Neural progenitor cell (in vitro differentiated cells): ENCODE measurements around the gene PARD3B. TPM values are rescaled to one million over a fixed set of nuclear protein-coding genes. Genes with fewer than 3 reads are reported as not detected.
A peak's percentile ranks its signal among the peaks of the same experiment; 100 is the strongest.

Experiments
- DNase-seq: peaks from one replicate; pipeline ENCODE4 v3.0.0-alpha.2; 2016; ENCODE audit warnings: low spot score
- H2AFZ ChIP-seq: fragments of 200-600 bp; sonication (generic); replicated peaks from 2 replicates; pipeline ENCODE4 v1.6.1; 2016; ENCODE audit warnings: antibody characterized with exemption
- H3F3A ChIP-seq: fragments of 200-600 bp; sonication (generic); 2 replicates; pipeline ENCODE4 v1.6.1; 2016; ENCODE audit warnings: antibody characterized with exemption, low read depth
- H3K27ac ChIP-seq: fragments of 200-600 bp; sonication (generic); 2 replicates; pipeline ENCODE4 v1.5.1; 2016; ENCODE audit warnings: mild to moderate bottlenecking
- H3K27me3 ChIP-seq: fragments of 200-600 bp; sonication (generic); 2 replicates; pipeline ENCODE4 v1.6.1; 2016; ENCODE audit warnings: mild to moderate bottlenecking, moderate library complexity
- H3K36me3 ChIP-seq: fragments of 200-600 bp; sonication (generic); 2 replicates; pipeline ENCODE4 v1.5.1; 2016
- H3K4me1 ChIP-seq: fragments of 200-600 bp; sonication (generic); 2 replicates; pipeline ENCODE4 v1.6.1; 2016; ENCODE audit warnings: mixed run types
- H3K4me2 ChIP-seq: fragments of 200-600 bp; sonication (generic); 2 replicates; pipeline ENCODE4 v1.6.1; 2016
- H3K4me3 ChIP-seq: fragments of 200-600 bp; sonication (generic); 2 replicates; pipeline ENCODE4 v1.5.1; 2016
- H3K79me2 ChIP-seq: fragments of 200-600 bp; sonication (generic); 2 replicates; pipeline ENCODE4 v1.6.1; 2016; ENCODE audit warnings: low read depth
- H3K9ac ChIP-seq: fragments of 200-600 bp; sonication (generic); 2 replicates; pipeline ENCODE4 v1.6.1; 2016
- H3K9me3 ChIP-seq: fragments of 200-600 bp; sonication (generic); 2 replicates; pipeline ENCODE4 v1.5.1; 2016; ENCODE audit warnings: low read depth
- H4K20me1 ChIP-seq: fragments of 200-600 bp; sonication (generic); 2 replicates; pipeline ENCODE4 v1.6.1; 2016; ENCODE audit warnings: low read depth
- H3K27ac Mint-ChIP-seq: 3 replicates; pipeline ENCODE4 v1.8.0; 2021; ENCODE audit warnings: mixed read lengths
- H3K27me3 Mint-ChIP-seq: 2 replicates; pipeline ENCODE4 v1.8.0; 2022; ENCODE audit warnings: low read depth, mild to moderate bottlenecking, inconsistent platforms, moderate library complexity, mixed read lengths; ENCODE audit not compliant: insufficient read depth
- H3K36me3 Mint-ChIP-seq: 3 replicates; pipeline ENCODE4 v1.8.0; 2021; ENCODE audit warnings: mixed read lengths
- H3K4me1 Mint-ChIP-seq: 3 replicates; pipeline ENCODE4 v1.8.0; 2021; ENCODE audit warnings: mixed read lengths
- H3K4me3 Mint-ChIP-seq: 3 replicates; pipeline ENCODE4 v1.8.0; 2021; ENCODE audit warnings: mild to moderate bottlenecking, moderate library complexity, mixed read lengths
- H3K9me3 Mint-ChIP-seq: 3 replicates; pipeline ENCODE4 v1.8.0; 2020; ENCODE audit warnings: mixed read lengths
- EZH2 ChIP-seq: fragments of 200-600 bp; sonication (generic); IDR thresholded peaks from 2 replicates; pipeline ENCODE4 v1.6.1; 2017; ENCODE audit warnings: antibody characterized with exemption, mild to moderate bottlenecking, moderate library complexity
- EZH2phosphoT487 ChIP-seq: fragments of 200-600 bp; sonication (generic); IDR thresholded peaks from 2 replicates; pipeline ENCODE4 v1.6.1; 2017; ENCODE audit warnings: antibody characterized with exemption
- total RNA-seq: library from RNA; depleted of rRNA; stranded (reverse); fragments of >200 nt; gene quantifications from 2 replicates; pipeline ENCODE4 v1.2.3, GENCODE V29; 2015; ENCODE audit warnings: low replicate concordance
- TF ChIP-seq, protein P1 (sequence below): fragments of 200-600 bp; sonication (generic); IDR thresholded peaks from 2 replicates; pipeline ENCODE4 v1.5.1; 2017; ENCODE audit warnings: antibody characterized with exemption, mild to moderate bottlenecking

Gene PARD3B
- total RNA-seq, 1 donor from 2014 or later = 8.4 TPM

GRCh38 chr2:205001300-205001966, 456.2 kb downstream of the PARD3B start:
- peaks cover 14% of the 10 kb centered on the region for H3K4me1 Mint-ChIP-seq
- H3K4me3 Mint-ChIP-seq = no peak overlapping the region

GRCh38 chr2:205002390-205002789, 457.1 kb downstream of the PARD3B start:
- no peaks in the 10 kb centered on the region for H3K79me2 ChIP-seq
- TF ChIP-seq EZH2 (no peak), EZH2phosphoT487 (no peak)
- TF ChIP-seq, protein P1, sequence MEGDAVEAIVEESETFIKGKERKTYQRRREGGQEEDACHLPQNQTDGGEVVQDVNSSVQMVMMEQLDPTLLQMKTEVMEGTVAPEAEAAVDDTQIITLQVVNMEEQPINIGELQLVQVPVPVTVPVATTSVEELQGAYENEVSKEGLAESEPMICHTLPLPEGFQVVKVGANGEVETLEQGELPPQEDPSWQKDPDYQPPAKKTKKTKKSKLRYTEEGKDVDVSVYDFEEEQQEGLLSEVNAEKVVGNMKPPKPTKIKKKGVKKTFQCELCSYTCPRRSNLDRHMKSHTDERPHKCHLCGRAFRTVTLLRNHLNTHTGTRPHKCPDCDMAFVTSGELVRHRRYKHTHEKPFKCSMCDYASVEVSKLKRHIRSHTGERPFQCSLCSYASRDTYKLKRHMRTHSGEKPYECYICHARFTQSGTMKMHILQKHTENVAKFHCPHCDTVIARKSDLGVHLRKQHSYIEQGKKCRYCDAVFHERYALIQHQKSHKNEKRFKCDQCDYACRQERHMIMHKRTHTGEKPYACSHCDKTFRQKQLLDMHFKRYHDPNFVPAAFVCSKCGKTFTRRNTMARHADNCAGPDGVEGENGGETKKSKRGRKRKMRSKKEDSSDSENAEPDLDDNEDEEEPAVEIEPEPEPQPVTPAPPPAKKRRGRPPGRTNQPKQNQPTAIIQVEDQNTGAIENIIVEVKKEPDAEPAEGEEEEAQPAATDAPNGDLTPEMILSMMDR = no peak
- H3K4me1 ChIP-seq = peaks cover 5% of the 10 kb centered on the region
- H3K9me3 ChIP-seq = no peaks in the 10 kb centered on the region
- no peak overlapping the region for H2AFZ ChIP-seq
- no peaks in the 10 kb centered on the region for H3K36me3 ChIP-seq
- H3K9me3 Mint-ChIP-seq = peaks cover 15% of the 10 kb centered on the region
- peaks cover 14% of the 10 kb centered on the region for H3K4me1 Mint-ChIP-seq
- peaks cover 9% of the 10 kb centered on the region for H3K36me3 Mint-ChIP-seq
- peak overlapping the region; percentile 7 for H3K27ac Mint-ChIP-seq
- H3K27me3 ChIP-seq = no peaks in the 10 kb centered on the region
- peaks cover 2% of the 10 kb centered on the region for H3K27me3 Mint-ChIP-seq
- H3F3A ChIP-seq = no peaks in the 10 kb centered on the region
- H3K27ac ChIP-seq = no peak overlapping the region
- no peak overlapping the region for H3K9ac ChIP-seq
- no peak overlapping the region for H3K4me3 Mint-ChIP-seq
- no peak overlapping the region for H3K4me2 ChIP-seq
- H3K4me3 ChIP-seq = no peak overlapping the region
- no peaks in the 10 kb centered on the region for H4K20me1 ChIP-seq
- no peak for DNase-seq

More at GRCh38 chr2:205001300-205001966, 456.2 kb downstream of the PARD3B start:
- peaks cover 5% of the 10 kb centered on the region for H3K4me1 ChIP-seq
- H2AFZ ChIP-seq = no peak overlapping the region
- no peak for TF ChIP-seq EZH2
- H4K20me1 ChIP-seq = no peaks in the 10 kb centered on the region
- H3K9ac ChIP-seq = no peak overlapping the region
- Mint-ChIP-seq H3K27me3 (peaks cover 2% of the 10 kb centered on the region), H3K27ac (no peak overlapping the region), H3K36me3 (peaks cover 8% of the 10 kb centered on the region), H3K9me3 (peaks cover 13% of the 10 kb centered on the region)
- no peak for DNase-seq
- H3K9me3 ChIP-seq = no peaks in the 10 kb centered on the region
- no peaks in the 10 kb centered on the region for H3K79me2 ChIP-seq
- no peak overlapping the region for H3K27ac ChIP-seq
- no peaks in the 10 kb centered on the region for H3K27me3 ChIP-seq
- no peaks in the 10 kb centered on the region for H3K36me3 ChIP-seq
- no peak overlapping the region for H3K4me3 ChIP-seq
- no peaks in the 10 kb centered on the region for H3F3A ChIP-seq
- H3K4me2 ChIP-seq = no peak overlapping the region

- no peak overlapping the region for H3K9ac ChIP-seq
- no peaks in the 10 kb centered on the region for H3K9me3 ChIP-seq
- H4K20me1 ChIP-seq = no peaks in the 10 kb centered on the region
- peaks cover 13% of the 10 kb centered on the region for H3K36me3 Mint-ChIP-seq
- H3F3A ChIP-seq = no peaks in the 10 kb centered on the region
- H3K36me3 ChIP-seq = no peaks in the 10 kb centered on the region
- no peak overlapping the region for H3K4me3 ChIP-seq
- H3K4me3 Mint-ChIP-seq = no peak overlapping the region
- peaks cover 2% of the 10 kb centered on the region for H3K27me3 Mint-ChIP-seq
- H3K27ac ChIP-seq = no peak overlapping the region
- H3K27me3 ChIP-seq = no peaks in the 10 kb centered on the region
- no peak for DNase-seq
- H2AFZ ChIP-seq = no peak overlapping the region
- no peaks in the 10 kb centered on the region for H3K79me2 ChIP-seq
- H3K4me1 ChIP-seq = peaks cover 5% of the 10 kb centered on the region
- H3K27ac Mint-ChIP-seq = peak overlapping the region; percentile 36
- TF ChIP-seq EZH2phosphoT487 = no peak
- no peak for TF ChIP-seq EZH2
- TF ChIP-seq, protein P1 = no peak
- H3K9me3 Mint-ChIP-seq = peaks cover 18% of the 10 kb centered on the region
- no peak overlapping the region for H3K4me2 ChIP-seq
- H3K4me1 Mint-ChIP-seq = peaks cover 14% of the 10 kb centered on the region
Measured at GRCh38 chr2:205003288-205003687, 458.0 kb downstream of the PARD3B start.

GRCh38 chr2:205010196-205010595, 464.9 kb downstream of the PARD3B start:
- no peak overlapping the region for H3K27ac Mint-ChIP-seq

More at GRCh38 chr2:205010196-205010595, 464.9 kb downstream of the PARD3B start:
- Histone ChIP-seq H3K4me2 (no peak overlapping the region), H3K9ac (no peak overlapping the region), H2AFZ (no peak overlapping the region), H3F3A (no peaks in the 10 kb centered on the region), H3K9me3 (no peaks in the 10 kb centered on the region), H3K4me1 (no peaks in the 10 kb centered on the region), H3K36me3 (no peaks in the 10 kb centered on the region), H3K4me3 (no peak overlapping the region), H3K27me3 (no peaks in the 10 kb centered on the region), H3K27ac (no peak overlapping the region), H3K79me2 (no peaks in the 10 kb centered on the region), H4K20me1 (no peaks in the 10 kb centered on the region)
- Mint-ChIP-seq H3K4me1 (peaks cover 10% of the 10 kb centered on the region), H3K36me3 (peaks cover 12% of the 10 kb centered on the region), H3K4me3 (no peak overlapping the region), H3K27me3 (peaks cover 2% of the 10 kb centered on the region), H3K9me3 (peaks cover 18% of the 10 kb centered on the region)
- TF ChIP-seq, protein P1 = no peak
- TF ChIP-seq EZH2phosphoT487 (no peak), EZH2 (no peak)
- DNase-seq = no peak
